ENCODE results near the gene RCC1.
A peak's percentile ranks its signal among the peaks of the same experiment; 100 is the strongest.
"Not testable (repeated sequence)": the region's sequence is repeated elsewhere in the genome, so short reads cannot be mapped to it uniquely, and the experiment has no call there.

RCC1 gene

DNA sequence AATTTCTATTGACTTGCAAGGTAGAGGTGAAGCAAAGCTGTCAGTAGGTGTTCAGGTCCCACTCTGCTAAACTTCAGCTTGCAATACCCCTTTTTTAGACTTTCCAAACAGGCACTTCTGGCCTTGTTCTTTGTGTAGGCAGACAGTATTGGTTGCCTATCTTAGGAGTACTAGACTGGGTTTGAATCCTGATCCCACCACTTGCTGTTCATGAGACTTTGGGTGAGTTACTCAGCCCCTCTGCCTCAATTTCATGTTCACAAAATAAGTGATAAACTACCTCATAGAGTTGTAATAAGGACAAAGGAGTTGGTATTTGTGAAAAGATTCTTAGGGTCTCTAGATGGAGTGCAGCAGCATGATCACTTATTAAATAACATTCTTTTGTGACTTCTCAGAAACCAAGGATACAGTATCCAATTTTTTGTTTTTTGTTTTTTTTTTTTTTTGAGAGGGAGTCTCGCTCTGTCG, 5.2 kb downstream of the RCC1 start:
- no peak for DNase-seq (ENCODE audit: low read depth in 2 of 2)

DNA sequence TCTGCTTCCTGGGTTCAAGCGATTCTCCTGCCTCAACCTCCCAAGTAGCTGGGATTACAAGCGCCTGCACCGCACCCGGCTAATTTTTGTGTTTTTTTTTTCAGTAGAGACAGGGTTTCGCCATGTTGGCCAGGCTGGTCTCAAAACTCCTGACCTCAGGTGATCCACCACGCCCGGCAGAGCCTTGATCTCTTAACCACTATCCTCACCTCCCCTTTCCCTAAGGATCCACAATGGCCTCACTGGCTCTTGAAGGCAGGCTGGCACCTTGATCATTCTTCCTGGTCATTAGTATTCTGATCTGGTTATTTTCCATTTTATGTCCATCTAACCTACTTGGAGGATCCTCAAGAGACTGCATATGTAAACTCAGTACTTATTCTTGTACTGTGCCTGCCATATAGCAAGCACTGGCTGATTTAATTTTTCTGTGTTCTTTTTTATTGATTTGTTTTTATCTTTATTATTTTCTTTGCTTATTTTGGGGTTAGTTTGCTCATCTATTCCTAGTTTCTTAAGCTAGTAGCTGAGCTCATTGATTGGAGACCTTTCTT, 6.3 kb downstream of the RCC1 start:
- DNase-seq (ENCODE audit: low read depth in 2 of 2) = no peak

DNA sequence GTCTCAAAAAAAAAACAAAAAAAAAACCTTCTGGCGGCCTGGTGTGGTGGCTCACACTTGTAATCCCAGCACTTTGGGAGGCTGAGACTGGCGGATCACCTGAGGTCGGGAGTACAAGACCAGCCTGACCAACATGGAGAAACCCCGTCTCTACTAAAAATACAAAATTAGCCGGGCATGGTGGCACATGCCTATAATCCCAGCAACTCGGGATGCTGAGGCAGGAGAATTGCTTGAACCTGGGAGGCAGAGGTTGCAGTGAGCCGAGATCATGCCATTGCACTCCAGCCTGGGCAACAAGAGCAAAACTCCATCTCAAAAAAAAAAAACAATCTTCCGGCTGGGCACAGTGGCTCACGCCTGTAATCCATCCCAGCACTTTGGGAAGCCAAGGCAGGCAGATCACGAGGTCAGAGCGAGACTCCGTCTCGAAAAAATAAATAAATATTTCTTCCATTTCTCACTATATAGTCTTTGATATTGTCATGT, 8.6 kb downstream of the RCC1 start:
- DNase-seq (ENCODE audit: low read depth in 2 of 2) = not testable (repeated sequence)

DNA sequence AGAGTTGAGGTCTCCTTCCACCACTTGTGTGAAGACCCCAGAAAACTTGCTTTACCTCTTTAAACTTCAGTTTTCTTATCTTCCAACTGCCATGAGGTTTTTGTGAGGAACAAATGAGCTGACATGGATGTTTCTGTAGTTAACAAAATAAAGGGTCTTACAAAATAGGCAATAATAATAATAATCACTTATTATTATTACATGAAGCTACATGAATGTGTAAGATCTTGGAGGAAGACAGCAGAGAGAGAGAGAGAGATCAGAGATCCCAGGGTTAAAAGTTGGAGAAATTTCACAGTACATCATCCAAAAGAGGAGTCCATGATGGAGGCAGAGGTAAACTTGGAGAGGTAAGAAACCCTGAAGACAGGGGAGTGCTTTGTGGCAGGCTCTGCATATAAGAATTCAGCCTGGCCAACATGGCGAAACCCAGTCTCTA, 10.7 kb downstream of the RCC1 start:
- no peak for DNase-seq (ENCODE audit: low read depth in 2 of 2)

DNA sequence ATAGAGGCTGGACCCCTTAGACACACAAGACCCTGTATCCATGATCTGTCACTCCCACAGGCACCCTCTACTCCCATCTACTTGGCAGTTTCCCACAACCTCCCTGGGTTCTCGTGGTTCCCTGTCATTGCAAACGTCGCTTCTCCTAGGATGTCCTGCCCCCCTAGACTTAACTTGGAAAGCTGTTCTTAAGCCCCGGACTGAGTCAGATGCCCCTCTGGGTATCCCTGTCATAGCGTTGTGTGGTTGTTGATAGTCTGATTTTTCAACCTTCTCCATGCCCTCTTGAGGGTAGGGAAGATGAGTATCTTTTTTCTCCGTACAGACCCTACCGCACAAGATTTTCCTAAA, 11.8 kb downstream of the RCC1 start:
- no peak for DNase-seq (ENCODE audit: low read depth in 2 of 2)

DNA sequence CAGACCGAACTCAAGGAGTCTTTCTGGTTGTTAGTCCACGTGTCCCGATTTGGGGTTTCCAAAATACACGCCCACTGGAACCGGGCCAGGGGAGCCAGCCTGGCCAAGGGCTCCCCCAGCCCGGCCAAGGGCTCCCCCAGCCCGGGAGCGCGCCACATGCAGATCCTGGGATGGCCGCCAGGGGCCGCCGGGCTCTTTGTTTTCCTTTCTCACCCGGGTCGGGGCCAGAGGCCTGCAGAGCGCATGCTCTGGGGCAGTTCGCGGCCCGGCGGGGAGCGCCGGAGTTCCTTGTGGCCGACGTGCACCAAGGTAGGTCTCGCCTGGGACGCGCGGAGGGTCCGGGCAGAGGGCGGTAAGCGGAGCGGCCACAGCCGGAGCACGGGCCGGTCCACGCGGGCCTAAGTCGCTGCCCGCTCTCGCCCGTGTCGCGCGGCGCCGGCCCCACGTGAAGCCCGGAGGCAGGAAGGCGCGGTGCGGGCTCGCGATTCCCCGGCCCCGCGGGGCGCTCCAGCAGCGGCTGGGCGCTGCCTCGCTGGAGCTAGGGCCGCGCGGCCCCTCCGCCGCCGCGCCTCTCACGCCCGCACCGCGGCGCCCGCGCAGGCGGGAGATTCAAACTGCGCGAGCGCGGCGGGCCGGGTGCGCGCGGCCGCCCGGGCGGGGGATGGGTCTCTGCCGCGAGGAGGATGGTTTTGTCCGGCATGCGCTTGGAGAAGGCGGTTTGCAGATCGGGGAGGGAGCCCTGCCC, 12.3 kb downstream of the RCC1 start:
- peak; percentile 71 to 77 for DNase-seq (ENCODE audit: low read depth in 2 of 2)

DNA sequence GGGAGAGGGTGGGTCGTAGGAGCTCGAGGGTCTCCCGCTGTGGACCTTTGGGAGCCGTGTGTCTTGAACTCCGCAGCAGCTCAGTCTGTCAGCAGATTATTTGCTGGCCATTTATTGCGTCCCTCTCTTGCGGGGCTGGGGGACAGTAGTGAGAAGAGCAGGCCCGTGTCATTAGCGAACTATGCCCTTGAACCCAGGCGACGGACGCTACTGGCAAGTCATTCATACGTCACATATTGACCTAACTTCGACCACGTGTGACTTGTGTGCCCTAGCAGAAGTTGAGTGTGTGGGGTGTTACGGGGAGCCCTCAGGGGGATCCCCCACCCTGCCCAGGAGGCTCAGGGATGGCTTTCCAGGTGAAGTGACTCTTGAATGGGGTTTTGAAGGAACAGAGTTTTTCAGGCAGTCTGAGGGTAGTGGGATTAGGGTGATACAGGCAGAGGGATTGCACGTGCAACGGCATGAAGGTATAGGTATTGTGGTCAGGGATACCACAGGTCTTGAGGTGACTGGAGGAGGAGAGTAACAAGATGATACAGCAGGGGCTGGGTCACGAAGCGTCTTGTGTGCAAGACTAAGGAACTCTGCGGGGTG, 13.0 kb downstream of the RCC1 start:
- no peak for DNase-seq (ENCODE audit: low read depth in 2 of 2)

DNA sequence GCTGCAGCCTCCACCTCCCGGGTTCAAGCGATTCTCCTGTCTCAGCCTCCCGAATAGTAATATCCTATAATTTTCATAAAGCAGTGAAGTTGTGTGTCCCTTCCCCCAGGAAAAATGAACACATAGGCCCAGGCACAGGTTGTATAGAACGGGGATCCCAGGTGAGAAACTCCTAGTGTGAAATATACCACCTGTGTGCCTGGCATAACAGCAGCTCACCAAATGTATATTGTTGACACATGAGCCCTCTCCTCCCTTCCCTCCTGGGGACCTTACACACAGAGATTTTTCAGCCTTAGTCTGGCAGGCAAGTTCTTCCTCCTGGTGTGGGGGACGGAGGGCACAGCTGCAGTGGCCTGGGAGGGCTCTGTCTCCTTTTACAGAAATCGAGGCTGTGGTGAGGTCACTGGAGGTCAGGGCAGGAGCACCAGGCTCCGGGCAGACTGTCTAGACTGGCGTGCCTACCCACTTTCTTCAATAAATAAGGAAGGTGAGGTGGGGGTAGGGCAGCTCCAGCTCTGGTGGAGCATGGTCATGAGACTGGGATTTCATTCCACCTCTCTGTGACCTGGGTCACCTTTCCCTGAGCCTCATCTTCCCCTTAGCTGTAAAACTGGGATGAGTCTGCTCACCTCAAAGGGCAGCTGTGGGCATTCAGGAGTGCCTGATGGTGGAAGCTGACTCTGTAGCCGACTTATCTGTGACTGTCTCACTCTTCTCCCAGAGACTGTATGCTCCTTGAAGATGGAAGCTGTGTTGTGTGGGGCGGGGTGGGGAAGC, 14.3 kb downstream of the RCC1 start:
- no peak for DNase-seq (ENCODE audit: low read depth in 2 of 2)

DNA sequence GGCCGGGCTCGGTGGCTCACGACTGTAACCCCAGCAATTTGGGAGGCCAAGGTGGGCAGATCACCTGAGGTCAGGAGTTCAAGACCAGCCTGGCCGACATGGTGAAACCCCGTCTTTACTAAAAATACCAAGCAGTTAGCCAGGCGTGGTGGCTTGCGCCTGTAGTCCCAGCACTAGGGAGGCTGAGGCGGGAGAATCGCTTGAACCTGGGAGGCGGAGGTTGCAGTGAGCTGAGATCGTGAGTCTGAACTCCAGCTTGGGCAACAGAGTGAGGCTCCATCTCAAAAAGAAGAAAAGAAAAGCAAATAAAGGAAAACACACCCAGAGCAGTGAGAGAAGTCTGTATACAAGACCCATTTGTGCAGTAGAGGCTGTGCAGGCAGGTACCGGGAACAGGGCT, 15.0 kb downstream of the RCC1 start:
- not testable (repeated sequence) for DNase-seq (ENCODE audit: low read depth in 2 of 2)

DNA sequence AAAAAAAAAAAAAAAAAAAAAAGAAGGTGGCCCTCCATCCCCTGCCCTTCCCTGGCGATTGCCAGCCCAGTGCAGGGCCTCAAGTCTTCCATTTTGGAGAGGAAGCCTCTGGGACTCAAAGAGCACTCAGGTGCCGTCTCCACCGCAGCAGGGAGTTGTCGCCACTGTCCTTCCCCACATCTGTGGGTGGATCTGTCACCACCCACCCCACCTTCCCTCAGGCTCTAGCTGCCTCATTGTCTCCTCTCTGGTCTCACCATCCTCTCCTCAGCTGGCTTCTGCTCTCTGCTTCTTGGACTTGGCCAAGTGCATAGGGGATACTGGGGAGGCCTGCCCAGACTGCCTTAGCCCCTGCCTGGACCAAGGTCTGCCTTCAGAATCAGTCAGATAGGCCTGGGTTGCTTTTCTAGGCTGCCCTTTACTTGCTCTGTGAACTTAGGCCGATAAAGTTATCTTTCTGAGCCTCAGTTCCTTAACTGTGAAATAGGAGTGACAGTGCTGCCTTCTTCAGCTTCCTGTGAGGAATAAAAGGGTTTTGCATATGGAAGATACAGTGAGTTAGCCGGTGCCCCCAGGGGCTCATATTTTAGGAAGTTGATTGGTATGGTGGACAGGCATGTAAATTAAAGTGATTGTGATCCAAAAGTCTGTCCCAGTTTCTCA, 15.8 kb downstream of the RCC1 start:
- no peak for DNase-seq (ENCODE audit: low read depth in 2 of 2)

DNA sequence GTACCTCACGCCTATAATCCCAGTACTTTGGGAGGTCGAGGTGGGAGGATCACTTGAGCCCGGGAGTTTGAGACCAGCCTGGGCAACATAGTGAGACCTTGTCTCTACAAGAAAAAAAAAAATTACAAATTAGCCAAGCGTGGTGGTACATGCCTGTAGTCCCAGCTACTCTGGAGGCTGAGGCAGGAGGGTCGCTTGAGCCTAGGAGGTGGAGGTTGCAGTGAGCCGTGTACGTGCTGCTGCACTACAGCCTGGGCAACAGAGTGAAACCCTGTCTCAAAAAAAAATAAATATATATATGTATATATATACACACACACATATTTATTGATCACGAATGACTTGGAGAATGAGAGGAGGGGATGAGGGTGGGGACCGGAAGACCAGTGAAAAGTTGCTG, 16.7 kb downstream of the RCC1 start:
- not testable (repeated sequence) for DNase-seq (ENCODE audit: low read depth in 2 of 2)

DNA sequence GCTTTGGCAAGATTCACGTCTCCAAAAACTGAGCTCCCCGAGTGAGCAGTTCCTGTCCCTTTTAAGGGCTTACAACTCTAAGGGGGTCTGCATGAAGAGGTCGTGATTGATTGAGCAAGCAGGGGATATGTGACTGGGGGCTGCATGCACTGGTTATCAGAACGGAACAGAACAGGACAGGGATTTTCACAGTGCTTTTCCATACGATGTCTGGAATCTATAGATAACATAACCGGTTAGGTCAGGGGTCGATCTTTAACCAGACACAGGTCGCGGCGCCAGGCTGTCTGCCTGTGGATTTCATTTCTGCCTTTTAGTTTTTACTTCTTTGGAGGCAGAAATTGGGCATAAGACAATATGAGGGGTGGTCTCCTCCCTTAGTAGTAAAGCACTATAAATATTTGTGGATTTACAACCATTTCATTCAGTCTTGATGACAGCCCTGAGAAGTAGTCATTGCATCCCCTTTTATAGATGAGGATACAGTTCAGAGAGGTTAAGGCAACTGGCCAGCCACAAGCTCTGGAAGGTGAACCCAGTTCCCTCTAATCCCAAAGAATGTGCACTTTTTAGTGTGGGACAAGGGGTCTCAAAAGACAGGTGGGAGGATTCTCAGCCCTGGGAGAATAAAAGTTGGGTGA, 19.3 kb downstream of the RCC1 start:
- DNase-seq (ENCODE audit: low read depth in 2 of 2) = not testable (repeated sequence)

DNA sequence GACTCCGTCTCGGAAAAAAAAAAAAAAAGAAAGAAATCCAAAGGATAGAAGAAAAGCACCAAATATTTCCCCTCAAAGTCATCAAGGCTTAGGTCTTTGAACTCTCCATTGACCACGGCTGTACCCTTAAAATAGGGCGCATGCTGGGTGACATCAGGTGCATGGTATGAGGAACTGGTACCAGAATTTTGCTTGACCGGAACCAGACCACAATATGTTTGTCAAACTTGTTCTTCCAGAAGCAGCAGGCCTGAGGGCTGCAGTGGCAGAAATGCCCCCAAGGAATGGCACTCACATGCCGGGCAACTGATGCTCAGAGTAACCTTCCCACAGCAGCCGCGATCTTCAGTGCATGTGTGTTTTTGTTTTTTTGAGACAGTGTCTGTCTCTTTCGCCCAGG, 21.0 kb downstream of the RCC1 start:
- no peak for DNase-seq (ENCODE audit: low read depth in 2 of 2)

DNA sequence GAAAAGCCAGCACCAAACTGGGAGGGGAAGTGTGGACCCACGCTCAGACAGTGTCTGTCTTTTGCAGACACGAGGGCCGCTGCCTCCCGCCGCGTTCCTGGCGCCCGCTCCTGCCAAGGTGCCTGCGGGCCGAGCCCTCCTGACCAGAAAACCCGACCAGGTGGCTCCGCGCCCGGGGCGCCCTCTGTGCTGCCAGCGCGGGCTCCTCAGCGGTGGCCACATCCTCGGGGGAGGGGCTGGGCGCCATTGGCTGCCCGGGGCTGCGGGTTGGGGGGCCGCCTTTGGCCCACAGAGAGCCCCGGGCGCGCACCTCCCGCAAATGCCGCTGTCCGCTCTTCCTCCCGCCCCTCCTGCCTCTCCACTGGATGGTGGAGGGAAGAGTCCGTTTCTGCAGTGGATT, 24.6 kb downstream of the RCC1 start:
- no peak for DNase-seq (ENCODE audit: low read depth in 2 of 2)

DNA sequence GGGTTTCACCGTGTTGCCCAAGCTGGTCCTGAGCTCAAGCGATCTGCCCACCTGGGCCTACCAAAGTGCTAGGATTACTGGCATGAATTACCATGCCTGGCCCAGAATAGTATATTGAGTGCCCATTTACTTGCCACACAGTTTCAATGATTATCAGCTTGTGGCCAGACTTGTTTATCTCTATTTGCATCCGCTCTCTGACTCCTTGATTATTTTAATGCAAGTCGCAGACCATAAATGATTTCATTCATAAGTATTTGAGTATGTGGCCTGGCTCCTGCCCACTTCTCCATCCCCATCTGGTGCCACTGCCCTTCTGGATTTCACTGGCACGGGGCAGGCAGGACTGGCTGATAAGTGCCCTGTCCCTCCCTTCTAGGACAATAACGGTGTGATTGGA, 28.8 kb downstream of the RCC1 start:
- DNase-seq (ENCODE audit: low read depth in 2 of 2) = no peak

DNA sequence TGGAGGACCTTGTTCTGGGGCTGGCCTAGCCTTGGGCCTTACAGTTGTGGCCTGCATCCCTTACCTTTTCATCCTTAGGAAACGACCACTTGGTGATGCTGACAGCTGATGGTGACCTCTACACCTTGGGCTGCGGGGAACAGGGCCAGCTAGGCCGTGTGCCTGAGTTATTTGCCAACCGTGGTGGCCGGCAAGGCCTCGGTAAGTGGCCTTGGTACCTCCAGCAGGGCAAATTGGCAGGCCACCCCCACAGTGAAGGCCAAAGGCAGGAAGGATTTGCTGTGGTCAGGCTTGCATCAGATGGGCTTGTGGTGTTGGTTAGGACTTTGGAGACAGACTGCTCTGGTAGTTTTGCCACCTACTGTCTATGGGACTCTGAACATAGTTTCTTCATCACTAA, 29.3 kb downstream of the RCC1 start:
- DNase-seq (ENCODE audit: low read depth in 2 of 2) = no peak

DNA sequence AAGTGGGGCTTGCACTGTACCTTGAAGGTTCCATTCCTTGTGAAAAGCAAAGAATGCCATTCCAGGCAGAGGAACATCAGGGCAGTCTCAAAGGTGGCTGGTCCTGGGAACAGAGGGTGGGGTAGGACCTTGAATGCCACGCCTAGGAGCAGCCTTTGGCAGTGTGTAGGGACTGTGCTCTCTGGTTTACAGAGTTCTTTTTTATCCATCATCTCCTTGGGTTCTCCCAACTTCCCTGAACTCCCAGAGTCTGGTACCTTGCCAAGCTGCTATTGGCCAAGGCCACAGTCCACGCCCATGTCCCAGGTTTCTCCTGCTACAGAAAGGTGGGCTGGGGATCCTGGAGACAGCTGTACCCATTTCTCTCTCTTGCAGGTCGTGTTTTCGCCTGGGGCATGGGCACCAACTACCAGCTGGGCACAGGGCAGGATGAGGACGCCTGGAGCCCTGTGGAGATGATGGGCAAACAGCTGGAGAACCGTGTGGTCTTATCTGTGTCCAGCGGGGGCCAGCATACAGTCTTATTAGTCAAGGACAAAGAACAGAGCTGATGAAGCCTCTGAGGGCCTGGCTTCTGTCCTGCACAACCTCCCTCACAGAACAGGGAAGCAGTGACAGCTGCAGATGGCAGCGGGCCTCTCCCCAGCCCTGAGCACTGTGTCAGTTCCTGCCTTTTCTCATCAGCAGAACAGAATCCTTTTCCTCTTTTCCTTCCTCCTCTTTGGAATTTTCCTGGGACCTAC, 31.8 kb downstream of the RCC1 start:
- DNase-seq (ENCODE audit: low read depth in 2 of 2) = no peak

DNA sequence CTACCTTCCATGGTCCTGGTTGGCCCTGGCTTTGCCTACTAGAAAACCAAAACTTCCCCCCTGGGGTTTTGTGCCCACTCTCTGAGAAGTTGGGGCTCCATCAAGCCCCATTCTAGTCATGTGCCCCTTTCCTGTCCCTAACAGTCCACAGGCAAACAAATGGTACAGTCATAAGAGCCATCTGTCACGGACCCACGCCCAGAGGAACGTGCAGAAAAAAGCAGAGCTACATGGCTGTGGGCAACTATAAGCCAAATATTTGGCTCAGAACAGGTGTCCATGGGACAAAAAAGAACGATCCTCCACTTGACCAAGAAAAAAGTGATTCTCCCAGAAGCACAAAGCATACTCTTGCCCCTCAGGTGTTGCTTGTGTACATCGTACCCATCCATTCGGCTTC, 32.4 kb downstream of the RCC1 start:
- no peak for DNase-seq (ENCODE audit: low read depth in 2 of 2)

DNA sequence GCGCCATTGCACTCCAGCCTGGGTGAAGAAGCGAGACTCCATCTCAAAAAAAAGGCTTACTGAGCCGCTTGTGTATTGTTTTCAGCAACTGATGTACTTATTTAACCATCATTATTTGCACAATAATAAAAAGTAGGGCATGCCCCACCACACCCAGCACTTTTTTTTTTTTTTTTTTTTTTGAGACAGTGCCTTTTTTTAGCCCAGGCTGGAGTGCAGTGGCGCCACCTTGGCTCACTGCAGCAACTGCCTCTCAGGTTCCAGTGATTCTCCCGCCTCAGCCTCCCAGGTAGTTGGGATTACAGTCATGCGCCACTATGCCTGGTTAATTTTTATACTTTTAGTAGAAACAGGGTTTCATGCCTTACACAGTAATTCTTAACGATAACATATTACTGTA, 34.8 kb downstream of the RCC1 start:
- no peak for DNase-seq (ENCODE audit: low read depth in 2 of 2)

DNA sequence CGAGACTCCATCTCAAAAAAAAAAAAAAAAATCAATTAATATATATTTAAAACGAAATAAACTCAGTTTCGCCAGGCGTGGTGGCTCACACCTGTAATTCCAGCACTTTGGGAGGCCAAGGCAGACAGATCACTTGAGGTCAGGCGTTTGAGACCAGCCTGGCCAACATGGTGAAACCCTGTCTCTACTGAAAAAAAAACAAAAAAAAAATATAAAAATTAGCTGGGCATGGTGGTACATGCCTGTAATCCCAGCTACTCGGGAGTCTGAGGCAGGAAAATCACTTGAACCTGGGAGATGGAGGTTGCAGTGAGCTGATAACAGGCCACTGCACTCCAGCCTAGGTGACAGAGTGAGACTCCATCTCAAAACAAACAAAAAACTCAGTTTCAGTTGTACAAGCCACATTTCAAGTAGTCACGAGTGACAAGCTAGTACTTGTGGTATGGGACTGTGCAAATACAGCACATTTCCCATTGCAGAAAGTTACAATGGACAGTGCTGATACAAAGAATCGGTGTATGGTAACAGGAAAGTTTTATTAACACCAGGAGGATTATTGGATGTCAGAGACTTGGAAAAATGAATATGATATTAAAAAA, 35.7 kb downstream of the RCC1 start:
- not testable (repeated sequence) for DNase-seq (ENCODE audit: low read depth in 2 of 2)

All from stimulated activated CD8-positive, alpha-beta memory T cell treated with anti-CD3 and anti-CD28 coated beads, Interleukin-15, amount 100 ng/mL, for 4 hours (primary cell).